H1 (cell line): Measurements from ENCODE around the gene PPP1R12A. TPM values are rescaled to one million over a fixed set of nuclear protein-coding genes. Genes with fewer than 3 reads are reported as not detected.

Experiments
- CTCF ChIA-PET: fragments of 300-600 bp; sonication (Branson Sonifier 250); formaldehyde crosslinking; loops from one replicate; lab custom pipeline; 2021; ENCODE audit not compliant: partially characterized antibody; lab: Charles Lee
- POLR2A ChIA-PET: fragments of 300-600 bp; sonication (Branson Sonifier 250); formaldehyde crosslinking; loops from one replicate; lab custom pipeline; 2021; ENCODE audit warnings: inconsistent platforms; ENCODE audit not compliant: partially characterized antibody; lab: Charles Lee
- DNase-seq, 2 experiments: peaks; one replicate each; pipeline versions ENCODE4 v3.0.0 to v3.0.0-alpha.2; 2010 to 2022; ENCODE audit warnings: low spot score in 2 of 2, low read depth in 1 of 2, mixed read lengths in 1 of 2
- FAIRE-seq: peaks from 2 replicates; lab custom pipeline; 2011; peaks lifted over from hg19 to GRCh38; lab: Jason Lieb, UNC
- H2AFZ ChIP-seq: 2 replicates; pipeline ENCODE4 v1.8.1; 2012; ENCODE audit warnings: low read length, inconsistent platforms
- H2AK5ac ChIP-seq: 2 replicates; pipeline ENCODE4 v1.6.1; 2013; ENCODE audit warnings: low read depth, low read length
- H2BK120ac ChIP-seq: replicated peaks from 2 replicates; pipeline ENCODE3; 2013; ENCODE audit warnings: low read depth, low read length, inconsistent platforms
- H2BK12ac ChIP-seq: 2 replicates; pipeline ENCODE4 v1.6.1; 2013; ENCODE audit warnings: low read depth, low read length
- H2BK15ac ChIP-seq: 2 replicates; pipeline ENCODE4 v1.6.1; 2013; ENCODE audit warnings: low read length
- H2BK20ac ChIP-seq: 2 replicates; pipeline ENCODE4 v1.6.1; 2013; ENCODE audit warnings: low read length
- H2BK5ac ChIP-seq: 2 replicates; pipeline ENCODE4 v1.6.1; 2013; ENCODE audit warnings: low read depth, low read length
- H3K14ac ChIP-seq: 2 replicates; pipeline ENCODE4 v1.6.1; 2013; ENCODE audit warnings: inconsistent platforms; ENCODE audit not compliant: insufficient read length
- H3K18ac ChIP-seq: 2 replicates; pipeline ENCODE4 v1.6.1; 2013; ENCODE audit warnings: low read length; ENCODE audit errors: extremely low read depth
- H3K23ac ChIP-seq: 2 replicates; pipeline ENCODE4 v1.6.1; 2013; ENCODE audit warnings: inconsistent platforms; ENCODE audit not compliant: insufficient read length
- H3K23me2 ChIP-seq: 2 replicates; pipeline ENCODE4 v1.6.1; 2013; ENCODE audit warnings: low read depth, low read length
- H3K27ac ChIP-seq: 2 replicates; pipeline ENCODE4 v1.6.1; 2011; ENCODE audit warnings: low read depth, low read length, inconsistent platforms
- H3K27me3 ChIP-seq, 4 experiments: replicated peaks in 1 of 4; 1 replicate in 1 of 4; 2 replicates in 3 of 4; pipeline versions ENCODE4 v1.6.1 to v1.8.1; 2011 to 2013; ENCODE audit warnings: low read length in 3 of 4, mild to moderate bottlenecking in 3 of 4, inconsistent platforms in 2 of 4, mixed read lengths in 2 of 4, moderate library complexity in 1 of 4; ENCODE audit not compliant: control insufficient read depth in 3 of 4, insufficient read depth in 3 of 4; ENCODE audit errors: extremely low read depth in 1 of 4
- H3K36me3 ChIP-seq, 4 experiments: 2 replicates each; pipeline versions ENCODE4 v1.6.1 to v1.8.1; 2011 to 2013; ENCODE audit warnings: mild to moderate bottlenecking in 4 of 4, low read length in 3 of 4, moderate library complexity in 2 of 4, control low read depth in 1 of 4, inconsistent platforms in 1 of 4; ENCODE audit not compliant: insufficient read depth in 4 of 4, control insufficient read depth in 2 of 4
- H3K4ac ChIP-seq: replicated peaks from 2 replicates; pipeline ENCODE3; 2013; ENCODE audit warnings: low read length, low read depth, mixed read lengths, inconsistent platforms; ENCODE audit not compliant: insufficient read length
- H3K4me1 ChIP-seq, 4 experiments: replicated peaks in 1 of 4; 1 replicate in 1 of 4; 2 replicates in 3 of 4; pipeline versions ENCODE4 v1.6.1 to v1.8.1; 2011 to 2013; ENCODE audit warnings: low read length in 3 of 4, inconsistent platforms in 2 of 4, mixed read lengths in 1 of 4; ENCODE audit not compliant: insufficient read depth in 4 of 4, control insufficient read depth in 3 of 4
- H3K4me2 ChIP-seq, 2 experiments: 2 replicates each; pipeline versions ENCODE4 v1.6.1 to v1.8.1; 2011 to 2013; ENCODE audit warnings: low read depth in 2 of 2, low read length in 2 of 2, control low read depth in 1 of 2, inconsistent platforms in 1 of 2, mild to moderate bottlenecking in 1 of 2; ENCODE audit not compliant: insufficient read depth in 1 of 2
- H3K4me3 ChIP-seq, 4 experiments: fragments of 200-600, 300-600 bp in 1 of 4; sonication (generic), shearing (Covaris generic), sonication (Bioruptor Twin) in 1 of 4; 2 replicates each; pipeline versions ENCODE4 v1.5.1 to v1.8.1; 2011 to 2016; ENCODE audit warnings: low read length in 4 of 4, low read depth in 3 of 4, control low read depth in 2 of 4, inconsistent platforms in 2 of 4, mild to moderate bottlenecking in 2 of 4, mixed read lengths in 1 of 4, moderate library complexity in 1 of 4; ENCODE audit not compliant: insufficient read depth in 2 of 4; ENCODE audit errors: extremely low read depth in 1 of 4
- H3K56ac ChIP-seq: replicated peaks from 2 replicates; pipeline ENCODE3; 2013; ENCODE audit warnings: low read depth, mild to moderate bottlenecking, mixed read lengths, low read length, inconsistent platforms; ENCODE audit not compliant: insufficient read length
- H3K79me1 ChIP-seq: 2 replicates; pipeline ENCODE4 v1.6.1; 2013; ENCODE audit warnings: low read depth, low read length, control low read depth
- H3K79me2 ChIP-seq, 2 experiments: 2 replicates each; pipeline versions ENCODE4 v1.6.1 to v1.8.1; 2012 to 2013; ENCODE audit warnings: low read length in 2 of 2, mild to moderate bottlenecking in 2 of 2, inconsistent platforms in 1 of 2; ENCODE audit not compliant: insufficient read depth in 2 of 2, control insufficient read depth in 1 of 2
- H3K9ac ChIP-seq, 4 experiments: replicated peaks in 1 of 4; 1 replicate in 1 of 4; 2 replicates in 3 of 4; pipeline versions ENCODE4 v1.6.1 to v1.8.1; 2011 to 2013; ENCODE audit warnings: low read depth in 3 of 4, low read length in 3 of 4, control low read depth in 2 of 4, mild to moderate bottlenecking in 2 of 4, moderate library complexity in 2 of 4, inconsistent platforms in 1 of 4; ENCODE audit errors: extremely low read depth in 1 of 4
- H3K9me3 ChIP-seq, 2 experiments: 2 replicates each; pipeline versions ENCODE4 v1.6.1 to v1.8.1; 2012 to 2013; ENCODE audit warnings: mild to moderate bottlenecking in 2 of 2, moderate library complexity in 2 of 2, control low read depth in 1 of 2, inconsistent platforms in 1 of 2, low read depth in 1 of 2, low read length in 1 of 2, mixed read lengths in 1 of 2; ENCODE audit not compliant: insufficient read depth in 2 of 2
- H4K20me1 ChIP-seq, 2 experiments: replicated peaks in 1 of 2; 2 replicates each; pipeline versions ENCODE3 to v1.8.1; 2011 to 2013; ENCODE audit warnings: inconsistent platforms in 2 of 2, low read length in 2 of 2, mild to moderate bottlenecking in 1 of 2; ENCODE audit not compliant: insufficient read depth in 2 of 2, control insufficient read depth in 1 of 2
- H4K5ac ChIP-seq: 2 replicates; pipeline ENCODE4 v1.6.1; 2013; ENCODE audit warnings: low read length, low read depth, mixed read lengths, inconsistent platforms; ENCODE audit not compliant: insufficient read length
- H4K8ac ChIP-seq: 2 replicates; pipeline ENCODE4 v1.8.0; 2013; ENCODE audit warnings: mild to moderate bottlenecking, moderate library complexity, low read length, inconsistent platforms; ENCODE audit not compliant: insufficient read depth; ENCODE audit errors: extremely low read depth
- H4K91ac ChIP-seq: replicated peaks from 2 replicates; pipeline ENCODE3; 2013; ENCODE audit warnings: low read length, mixed read lengths, inconsistent platforms; ENCODE audit not compliant: insufficient read length
- CEBPB ChIP-seq: IDR thresholded peaks from 2 replicates; pipeline ENCODE4 v1.6.1; 2012; ENCODE audit warnings: low read depth, low read length
- FOSL1 ChIP-seq: IDR thresholded peaks from 2 replicates; pipeline ENCODE4 v1.6.1; 2011; ENCODE audit warnings: mild to moderate bottlenecking, low read depth, low read length, moderate library complexity; ENCODE audit not compliant: insufficient read depth
- KDM1A ChIP-seq: fragments of 200-600, 300-600 bp; sonication (generic); IDR thresholded peaks from 2 replicates; pipeline ENCODE4 v1.7.1; 2016; ENCODE audit warnings: mild to moderate bottlenecking, low read length, borderline replicate concordance
- RAD21 ChIP-seq, 2 experiments: IDR thresholded peaks in 1 of 2; conservative IDR thresholded peaks in 1 of 2; 2 replicates each; pipeline ENCODE4 v1.6.1; 2011; ENCODE audit warnings: low read depth in 2 of 2, low read length in 2 of 2, improper control_type of control experiment in 1 of 2, inconsistent platforms in 1 of 2, mild to moderate bottlenecking in 1 of 2, moderate library complexity in 1 of 2
- SIN3A ChIP-seq, 2 experiments: IDR thresholded peaks in 1 of 2; conservative IDR thresholded peaks in 1 of 2; 2 replicates each; pipeline ENCODE4 v1.6.1; 2011 to 2012; ENCODE audit warnings: low read length in 2 of 2, improper control_type of control experiment in 1 of 2, low read depth in 1 of 2, mild to moderate bottlenecking in 1 of 2
- SP4 ChIP-seq: IDR thresholded peaks from 2 replicates; pipeline ENCODE4 v1.6.1; 2012; ENCODE audit warnings: low read length, inconsistent platforms
- SRF ChIP-seq: IDR thresholded peaks from 2 replicates; pipeline ENCODE4 v1.6.1; 2011; ENCODE audit warnings: mild to moderate bottlenecking, low read depth, low read length, moderate library complexity
- SUZ12 ChIP-seq: fragments of 200-600 bp; sonication (generic); IDR thresholded peaks from 2 replicates; pipeline ENCODE4 v1.6.1; 2012; ENCODE audit warnings: mild to moderate bottlenecking, inconsistent platforms, low read length, moderate library complexity, mixed read lengths
- TEAD4 ChIP-seq: IDR thresholded peaks from 2 replicates; pipeline ENCODE4 v1.6.1; 2012; ENCODE audit warnings: low read depth, low read length, inconsistent platforms, mixed read lengths
- WGBS, 2 experiments: shearing (Covaris generic) in 1 of 2; methylation state at CpG; one replicate each; pipeline versions ENCODE4 v1.1.6 to v1.1.7; 2013 to 2015; ENCODE audit warnings: low lambda C conversion rate in 2 of 2, mixed read lengths in 2 of 2, inconsistent platforms in 1 of 2, low coverage in 1 of 2, missing lambda C conversion rate in 1 of 2; ENCODE audit not compliant: insufficient replicate concordance in 2 of 2, insufficient coverage in 1 of 2, insufficient read length in 1 of 2; ENCODE audit errors: extremely low coverage in 1 of 2, missing lambda C conversion rate in 1 of 2; 5-methylcytosine and 5-hydroxymethylcytosine counted together
- polyA plus RNA-seq, 7 experiments: library from polyadenylated mRNA; depleted of rRNA in 3 of 7; stranded (reverse) in 5 of 7; unstranded in 2 of 7; fragments of >200 nt in 5 of 7; fragments of 200-250 nt in 2 of 7; gene quantifications; 1 replicate in 5 of 7; 2 replicates in 1 of 7; 4 replicates in 1 of 7; pipeline versions ENCODE4 v1.2.1 to v1.2.3, GENCODE V29; 2011 to 2013; ENCODE audit warnings: missing spikeins in 2 of 7, mixed read lengths in 2 of 7
- total RNA-seq: library from RNA; stranded (reverse); fragmentation: NEBNext Ultra II Directional; extraction: Animal tissue kit (Norgen Biotek cat#: 25700); gene quantifications from 2 replicates; pipeline ENCODE4 v1.2.1, GENCODE V29; 2021
- TF ChIP-seq, protein P1 (sequence below): IDR thresholded peaks from 2 replicates; pipeline ENCODE4 v1.6.1; 2012; ENCODE audit warnings: inconsistent platforms
- TF ChIP-seq, protein P2 (sequence below): IDR thresholded peaks from 2 replicates; pipeline ENCODE4 v1.6.1; 2012; ENCODE audit warnings: low read length, inconsistent platforms

Gene PPP1R12A
- total and polyA plus RNA-seq, 2 of the 8 experiments (the other 6 are each of a cell fraction or from before 2014, with no cell fraction given), result 14.7 to 81.5 TPM

DNA sequence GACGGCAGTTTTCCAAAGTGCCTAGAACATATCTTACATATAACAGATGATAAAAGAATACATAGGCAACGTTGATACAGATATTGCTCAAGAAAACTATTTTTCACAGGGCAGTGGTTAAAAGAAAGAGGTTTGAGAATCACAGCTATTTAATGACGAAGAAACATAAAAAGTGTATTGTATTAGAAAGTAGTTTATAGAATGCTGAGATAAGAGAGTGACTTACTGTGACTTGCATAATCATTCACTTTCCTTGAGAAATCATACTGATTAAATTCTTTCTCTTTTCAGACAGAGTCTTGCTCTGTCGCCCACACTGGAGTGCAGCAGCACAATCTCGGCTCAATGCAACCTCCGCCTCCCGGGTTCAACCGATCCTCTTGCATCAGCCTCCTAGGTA lies 57.7 kb downstream of the PPP1R12A start:
- H3K18ac ChIP-seq, result no peak overlapping the region
- no peak overlapping the region for H4K5ac ChIP-seq
- FAIRE-seq (no peak), DNase-seq (no peak)
- H3K9ac ChIP-seq, result no peak overlapping the region
- no peak overlapping the region for H2BK5ac ChIP-seq
- H2BK120ac ChIP-seq, result no peak overlapping the region
- H2AK5ac ChIP-seq, result no peak overlapping the region
- H3K23me2 ChIP-seq, result no peaks in the 10 kb centered on the region
- H3K79me2 ChIP-seq, result peaks cover 0 to 87% of the 10 kb centered on the region in 2 experiments; a peak in 2 of 4 replicates
- no peaks in the 10 kb centered on the region for H3K27me3 ChIP-seq
- peaks cover 0 to 9% (median 6%) of the 10 kb centered on the region in 4 experiments; a peak in 5 of 7 replicates for H3K4me1 ChIP-seq
- no peak overlapping the region for H3K14ac ChIP-seq
- no peaks in the 10 kb centered on the region for H3K9me3 ChIP-seq
- peaks cover 0 to 3% of the 10 kb centered on the region in 2 experiments for H4K20me1 ChIP-seq
- ChIA-PET CTCF (interaction anchor here (1.1 kb wide), 1 partner anchor 9 kb away, joined by 5 read pairs; no protein-coding TSS in a partner anchor), POLR2A (no interaction called here)
- H3K23ac ChIP-seq, result no peak overlapping the region
- H3K36me3 ChIP-seq, result no peaks in the 10 kb centered on the region; a peak in 1 of 8 replicates
- no peak overlapping the region for H3K56ac ChIP-seq
- no peaks in the 10 kb centered on the region; the same call in 1 of the 2 replicates for H3K79me1 ChIP-seq
- H4K8ac ChIP-seq, result no peak overlapping the region
- no peak overlapping the region for H2BK12ac ChIP-seq
- H4K91ac ChIP-seq, result no peak overlapping the region
- H3K4me2 ChIP-seq, result no peak overlapping the region
- H3K4me3 ChIP-seq, result no peak overlapping the region
- H2AFZ ChIP-seq, result no peak overlapping the region
- no peak overlapping the region for H3K27ac ChIP-seq
- H2BK15ac ChIP-seq, result no peak overlapping the region
- no peak overlapping the region for H3K4ac ChIP-seq
- H2BK20ac ChIP-seq, result no peak overlapping the region
- TF ChIP-seq SP4 (no peak), RAD21 (IDR thresholded peaks at IDR 0.05 in 1 of 2, conservative IDR thresholded peaks at IDR 0.05 in 1 of 2; ENCODE audit: low read depth in 2 of 2, low read length in 2 of 2) (no peak), SRF (no peak), TEAD4 (no peak), SUZ12 (no peak), SIN3A (conservative IDR thresholded peaks at IDR 0.05 in 1 of 2, IDR thresholded peaks at IDR 0.05 in 1 of 2; ENCODE audit: low read depth in 1 of 2, low read length in 2 of 2) (no peak), KDM1A (no peak), FOSL1 (no peak), CEBPB (no peak)
- TF ChIP-seq, protein P1, sequence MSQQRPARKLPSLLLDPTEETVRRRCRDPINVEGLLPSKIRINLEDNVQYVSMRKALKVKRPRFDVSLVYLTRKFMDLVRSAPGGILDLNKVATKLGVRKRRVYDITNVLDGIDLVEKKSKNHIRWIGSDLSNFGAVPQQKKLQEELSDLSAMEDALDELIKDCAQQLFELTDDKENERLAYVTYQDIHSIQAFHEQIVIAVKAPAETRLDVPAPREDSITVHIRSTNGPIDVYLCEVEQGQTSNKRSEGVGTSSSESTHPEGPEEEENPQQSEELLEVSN, result no peak
- TF ChIP-seq, protein P2, sequence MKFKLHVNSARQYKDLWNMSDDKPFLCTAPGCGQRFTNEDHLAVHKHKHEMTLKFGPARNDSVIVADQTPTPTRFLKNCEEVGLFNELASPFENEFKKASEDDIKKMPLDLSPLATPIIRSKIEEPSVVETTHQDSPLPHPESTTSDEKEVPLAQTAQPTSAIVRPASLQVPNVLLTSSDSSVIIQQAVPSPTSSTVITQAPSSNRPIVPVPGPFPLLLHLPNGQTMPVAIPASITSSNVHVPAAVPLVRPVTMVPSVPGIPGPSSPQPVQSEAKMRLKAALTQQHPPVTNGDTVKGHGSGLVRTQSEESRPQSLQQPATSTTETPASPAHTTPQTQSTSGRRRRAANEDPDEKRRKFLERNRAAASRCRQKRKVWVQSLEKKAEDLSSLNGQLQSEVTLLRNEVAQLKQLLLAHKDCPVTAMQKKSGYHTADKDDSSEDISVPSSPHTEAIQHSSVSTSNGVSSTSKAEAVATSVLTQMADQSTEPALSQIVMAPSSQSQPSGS, result no peak
- 88% methylated on average over 8 of the region's 8 CpGs; no CpG with 5 or more reads in 1 of the 2 experiments for WGBS, 2 experiments
